HCT116 (cell line): ENCODE data around the gene IFT52. TPM values are rescaled to one million over a fixed set of nuclear protein-coding genes. Genes with fewer than 3 reads are reported as not detected.

Experiments
- ATAC-seq: fragments of 200-7000 bp; cut with Tn5 transposase; 2 replicates; pipeline ENCODE4 v1.9.1; 2020; ENCODE audit warnings: mild to moderate bottlenecking, moderate library complexity
- BruUV-seq: library from RNA; stranded (reverse); fragments of 400-500 nt; replicated peaks from 2 replicates; lab custom pipeline; 2021; lab: Mats Ljungman, UMichigan
- CTCF ChIA-PET: fragments of 300-600 bp; sonication (Branson Sonifier 250); formaldehyde crosslinking; loops from one replicate; lab custom pipeline; 2021; ENCODE audit warnings: antibody characterized with exemption; lab: Charles Lee
- POLR2A ChIA-PET: fragments of 300-600, 350-600 bp; sonication (Branson Sonifier 250); formaldehyde crosslinking; loops from one replicate; lab custom pipeline; 2021; ENCODE audit warnings: antibody characterized with exemption; lab: Charles Lee
- RAD21 ChIA-PET, 2 experiments: fragments of 300-600 bp; sonication (Branson Sonifier 250); formaldehyde crosslinking; loops; one replicate each; lab custom pipeline; 2023; ENCODE audit warnings: low total read pairs in 2 of 2; ENCODE audit not compliant: uncharacterized antibody in 2 of 2, unreplicated experiment in 2 of 2, low non-redundant PET in 1 of 2; lab: Charles Lee
- DNase-seq: peaks from one replicate; pipeline ENCODE4 v3.0.0-alpha.2; 2010; ENCODE audit warnings: low read depth, low spot score
- H2AFZ ChIP-seq: fragments of 200-600 bp; shearing (Covaris generic), sonication (generic); 2 replicates; pipeline ENCODE4 v1.6.1; 2017; ENCODE audit warnings: low read depth, mixed run types, mixed read lengths, antibody characterized with exemption, low read length; ENCODE audit not compliant: poor library complexity, severe bottlenecking
- H3K27ac ChIP-seq: 2 replicates; pipeline ENCODE4 v1.5.1; 2012; ENCODE audit warnings: low read depth, low read length
- H3K27me3 ChIP-seq: fragments of 200-600 bp; sonication (generic); 2 replicates; pipeline ENCODE4 v1.6.1; 2016; ENCODE audit warnings: mixed run types, low read length, mixed read lengths; ENCODE audit not compliant: insufficient read depth
- H3K36me3 ChIP-seq, 2 experiments: fragments of 200-500 bp in 1 of 2; fragments of 200-600 bp in 1 of 2; sonication (Bioruptor generic) in 1 of 2; sonication (generic) in 1 of 2; 2 replicates each; pipeline versions ENCODE4 v1.5.1 to v1.6.1; 2014 to 2016; ENCODE audit warnings: low read length in 2 of 2, inconsistent platforms in 1 of 2, mixed read lengths in 1 of 2, mixed run types in 1 of 2; ENCODE audit not compliant: insufficient read depth in 2 of 2, control insufficient read depth in 1 of 2
- H3K4me1 ChIP-seq, 2 experiments: fragments of 200-600 bp in 1 of 2; sonication (generic) in 1 of 2; 2 replicates each; pipeline versions ENCODE4 v1.5.1 to v1.6.1; 2012 to 2017; ENCODE audit warnings: low read length in 2 of 2, inconsistent platforms in 1 of 2, mild to moderate bottlenecking in 1 of 2, mixed read lengths in 1 of 2, mixed run types in 1 of 2, moderate library complexity in 1 of 2; ENCODE audit not compliant: insufficient read depth in 2 of 2, control insufficient read depth in 1 of 2
- H3K4me2 ChIP-seq: fragments of 200-600 bp; sonication (generic); 2 replicates; pipeline ENCODE4 v1.6.1; 2017; ENCODE audit warnings: mixed run types, low read length, mixed read lengths
- H3K4me3 ChIP-seq, 2 experiments: fragments of 200-600 bp in 1 of 2; sonication (generic) in 1 of 2; replicated peaks in 1 of 2; 2 replicates each; pipeline ENCODE4 v1.5.1; 2011 to 2016; ENCODE audit warnings: low read length in 2 of 2, control low read depth in 1 of 2, low read depth in 1 of 2, mild to moderate bottlenecking in 1 of 2, mixed read lengths in 1 of 2, mixed run types in 1 of 2
- H3K79me2 ChIP-seq: fragments of 200-600 bp; sonication (generic); 2 replicates; pipeline ENCODE4 v1.6.1; 2017; ENCODE audit warnings: mild to moderate bottlenecking, mixed run types, low read length, moderate library complexity, mixed read lengths; ENCODE audit not compliant: insufficient read depth
- H3K9ac ChIP-seq: fragments of 200-600 bp; sonication (generic); 2 replicates; pipeline ENCODE4 v1.6.1; 2016; ENCODE audit warnings: low read length, mixed read lengths
- H3K9me2 ChIP-seq: fragments of 200-600 bp; sonication (generic), shearing (Covaris generic); 2 replicates; pipeline ENCODE4 v1.6.1; 2017; ENCODE audit warnings: mixed run types, mild to moderate bottlenecking, moderate library complexity; ENCODE audit not compliant: insufficient read depth
- H3K9me3 ChIP-seq, 2 experiments: fragments of 200-500 bp in 1 of 2; fragments of 200-600 bp in 1 of 2; sonication (Bioruptor generic) in 1 of 2; sonication (generic) in 1 of 2; 2 replicates each; pipeline ENCODE4 v1.6.1; 2014 to 2017; ENCODE audit warnings: low read length in 2 of 2, mixed read lengths in 2 of 2, inconsistent platforms in 1 of 2, low read depth in 1 of 2, mild to moderate bottlenecking in 1 of 2, mixed run types in 1 of 2, moderate library complexity in 1 of 2; ENCODE audit not compliant: control insufficient read depth in 1 of 2, insufficient read depth in 1 of 2
- H4K20me1 ChIP-seq: fragments of 200-600 bp; sonication (generic), shearing (Covaris generic); 2 replicates; pipeline ENCODE4 v1.6.1; 2017; ENCODE audit warnings: mixed run types, mild to moderate bottlenecking, moderate library complexity; ENCODE audit not compliant: insufficient read depth
- ATF3 ChIP-seq: IDR thresholded peaks from 2 replicates; pipeline ENCODE4 v1.6.1; 2012
- CTCF ChIP-seq, 3 experiments: fragments of 200-600 bp in 1 of 3; sonication (generic) in 1 of 3; IDR thresholded peaks in 2 of 3; conservative IDR thresholded peaks in 1 of 3; 2 replicates each; pipeline ENCODE4 v1.5.1; 2012 to 2017; ENCODE audit warnings: low read depth in 2 of 3, low read length in 2 of 3, antibody characterized with exemption in 1 of 3, borderline replicate concordance in 1 of 3, control low read depth in 1 of 3, mild to moderate bottlenecking in 1 of 3, mixed read lengths in 1 of 3, mixed run types in 1 of 3, moderate library complexity in 1 of 3; ENCODE audit not compliant: insufficient read depth in 1 of 3
- ELF1 ChIP-seq: IDR thresholded peaks from 2 replicates; pipeline ENCODE4 v1.6.1; 2012; ENCODE audit warnings: low read depth, borderline replicate concordance
- EZH2phosphoT487 ChIP-seq: fragments of 200-600 bp; IDR thresholded peaks from 2 replicates; pipeline ENCODE4 v1.6.1; 2018; ENCODE audit warnings: antibody characterized with exemption, borderline replicate concordance
- FOSL1 ChIP-seq: IDR thresholded peaks from 2 replicates; pipeline ENCODE4 v1.6.1; 2012; ENCODE audit warnings: low read depth
- POLR2AphosphoS5 ChIP-seq: IDR thresholded peaks from 2 replicates; pipeline ENCODE4 v1.6.1; 2011; ENCODE audit warnings: mild to moderate bottlenecking, low read depth, low read length, moderate library complexity
- RAD21 ChIP-seq: IDR thresholded peaks from 2 replicates; pipeline ENCODE4 v1.6.1; 2012; ENCODE audit warnings: low read depth, mild to moderate bottlenecking
- intact Hi-C: fragments of 100-400 bp; cut with micrococcal nuclease; formaldehyde crosslinking; loops from 2 replicates; pipeline ENCODE4 v1.10.0; 2022
- total RNA-seq: library from RNA; stranded (reverse); gene quantifications from one replicate; pipeline ENCODE4 v1.2.1, GENCODE V29; 2021; ENCODE audit not compliant: unreplicated experiment
- TF ChIP-seq, protein P1 (sequence below): IDR thresholded peaks from 2 replicates; pipeline ENCODE4 v1.6.1; 2011; ENCODE audit warnings: mild to moderate bottlenecking, low read length, moderate library complexity; ENCODE audit not compliant: insufficient replicate concordance; ENCODE audit errors: extremely low read depth
- TF ChIP-seq, protein P2 (sequence below): IDR thresholded peaks from 2 replicates; pipeline ENCODE4 v1.6.1; 2012; ENCODE audit warnings: low read depth
- TF ChIP-seq, protein P3 (sequence below): IDR thresholded peaks from 2 replicates; pipeline ENCODE4 v1.6.1; 2012

Gene IFT52
- total RNA-seq, 1 experiment from 2014 or later = 29.0 TPM

GRCh38 chr20:43560974-43561373, 29.8 kb upstream of the IFT52 start (continued):
- TF ChIP-seq, protein P1, sequence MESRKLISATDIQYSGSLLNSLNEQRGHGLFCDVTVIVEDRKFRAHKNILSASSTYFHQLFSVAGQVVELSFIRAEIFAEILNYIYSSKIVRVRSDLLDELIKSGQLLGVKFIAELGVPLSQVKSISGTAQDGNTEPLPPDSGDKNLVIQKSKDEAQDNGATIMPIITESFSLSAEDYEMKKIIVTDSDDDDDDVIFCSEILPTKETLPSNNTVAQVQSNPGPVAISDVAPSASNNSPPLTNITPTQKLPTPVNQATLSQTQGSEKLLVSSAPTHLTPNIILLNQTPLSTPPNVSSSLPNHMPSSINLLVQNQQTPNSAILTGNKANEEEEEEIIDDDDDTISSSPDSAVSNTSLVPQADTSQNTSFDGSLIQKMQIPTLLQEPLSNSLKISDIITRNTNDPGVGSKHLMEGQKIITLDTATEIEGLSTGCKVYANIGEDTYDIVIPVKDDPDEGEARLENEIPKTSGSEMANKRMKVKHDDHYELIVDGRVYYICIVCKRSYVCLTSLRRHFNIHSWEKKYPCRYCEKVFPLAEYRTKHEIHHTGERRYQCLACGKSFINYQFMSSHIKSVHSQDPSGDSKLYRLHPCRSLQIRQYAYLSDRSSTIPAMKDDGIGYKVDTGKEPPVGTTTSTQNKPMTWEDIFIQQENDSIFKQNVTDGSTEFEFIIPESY = no peak
- no peak for TF ChIP-seq ATF3
- TF ChIP-seq, protein P2, sequence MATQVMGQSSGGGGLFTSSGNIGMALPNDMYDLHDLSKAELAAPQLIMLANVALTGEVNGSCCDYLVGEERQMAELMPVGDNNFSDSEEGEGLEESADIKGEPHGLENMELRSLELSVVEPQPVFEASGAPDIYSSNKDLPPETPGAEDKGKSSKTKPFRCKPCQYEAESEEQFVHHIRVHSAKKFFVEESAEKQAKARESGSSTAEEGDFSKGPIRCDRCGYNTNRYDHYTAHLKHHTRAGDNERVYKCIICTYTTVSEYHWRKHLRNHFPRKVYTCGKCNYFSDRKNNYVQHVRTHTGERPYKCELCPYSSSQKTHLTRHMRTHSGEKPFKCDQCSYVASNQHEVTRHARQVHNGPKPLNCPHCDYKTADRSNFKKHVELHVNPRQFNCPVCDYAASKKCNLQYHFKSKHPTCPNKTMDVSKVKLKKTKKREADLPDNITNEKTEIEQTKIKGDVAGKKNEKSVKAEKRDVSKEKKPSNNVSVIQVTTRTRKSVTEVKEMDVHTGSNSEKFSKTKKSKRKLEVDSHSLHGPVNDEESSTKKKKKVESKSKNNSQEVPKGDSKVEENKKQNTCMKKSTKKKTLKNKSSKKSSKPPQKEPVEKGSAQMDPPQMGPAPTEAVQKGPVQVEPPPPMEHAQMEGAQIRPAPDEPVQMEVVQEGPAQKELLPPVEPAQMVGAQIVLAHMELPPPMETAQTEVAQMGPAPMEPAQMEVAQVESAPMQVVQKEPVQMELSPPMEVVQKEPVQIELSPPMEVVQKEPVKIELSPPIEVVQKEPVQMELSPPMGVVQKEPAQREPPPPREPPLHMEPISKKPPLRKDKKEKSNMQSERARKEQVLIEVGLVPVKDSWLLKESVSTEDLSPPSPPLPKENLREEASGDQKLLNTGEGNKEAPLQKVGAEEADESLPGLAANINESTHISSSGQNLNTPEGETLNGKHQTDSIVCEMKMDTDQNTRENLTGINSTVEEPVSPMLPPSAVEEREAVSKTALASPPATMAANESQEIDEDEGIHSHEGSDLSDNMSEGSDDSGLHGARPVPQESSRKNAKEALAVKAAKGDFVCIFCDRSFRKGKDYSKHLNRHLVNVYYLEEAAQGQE = no peak

DNA sequence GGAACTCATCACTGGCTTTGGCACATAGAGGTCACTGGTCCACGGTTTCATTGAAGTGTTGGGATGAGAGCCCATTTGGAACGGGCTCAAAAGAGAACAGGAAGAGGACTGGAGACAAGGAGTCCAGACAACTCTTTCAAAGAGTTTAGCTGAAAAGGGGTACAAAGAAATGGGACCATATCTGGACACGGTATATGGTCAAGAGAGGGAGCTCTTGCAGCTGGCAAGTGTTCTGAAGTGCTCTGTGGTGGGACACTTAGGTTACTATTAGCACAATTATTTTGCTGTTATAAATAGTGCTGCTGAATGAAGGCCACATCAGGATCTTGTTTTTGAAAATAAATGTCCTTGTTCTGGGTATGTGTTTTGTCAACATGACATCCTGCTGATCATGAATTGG, 27.3 kb upstream of the IFT52 start:
- intact Hi-C loops = no loop called here
- ChIA-PET CTCF (no interaction called here), POLR2A (no interaction called here)

More for the DNA sequence above, 27.3 kb upstream of the IFT52 start:
- Histone ChIP-seq H3K9me3 (no peaks in the 10 kb centered on the region), H3K36me3 (no peaks in the 10 kb centered on the region), H3K9me2 (no peaks in the 10 kb centered on the region), H3K4me1 (peaks cover 7 to 11% of the 10 kb centered on the region in 2 experiments; a peak in 3 of 4 replicates), H3K4me2 (no peak overlapping the region), H2AFZ (no peak overlapping the region), H3K79me2 (no peaks in the 10 kb centered on the region), H3K9ac (no peak overlapping the region), H3K27me3 (no peaks in the 10 kb centered on the region), H3K4me3 (no peak overlapping the region), H3K27ac (no peak overlapping the region), H4K20me1 (no peaks in the 10 kb centered on the region)
- TF ChIP-seq RAD21 (peak; percentile 49), EZH2phosphoT487 (no peak), FOSL1 (no peak), POLR2AphosphoS5 (no peak), ELF1 (no peak), CTCF (IDR thresholded peaks at IDR 0.05 in 2 of 3, conservative IDR thresholded peaks at IDR 0.05 in 1 of 3; ENCODE audit: borderline replicate concordance in 1 of 3, insufficient read depth in 1 of 3, low read depth in 2 of 3, low read length in 2 of 3) (peak; percentile 14 to 19 (median 18); a peak in 2 of 6 replicates)
- TF ChIP-seq, protein P3, sequence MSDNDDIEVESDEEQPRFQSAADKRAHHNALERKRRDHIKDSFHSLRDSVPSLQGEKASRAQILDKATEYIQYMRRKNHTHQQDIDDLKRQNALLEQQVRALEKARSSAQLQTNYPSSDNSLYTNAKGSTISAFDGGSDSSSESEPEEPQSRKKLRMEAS = no peak
- TF ChIP-seq, protein P2 = no peak
- no TSS peak for BruUV-seq
- ATAC-seq (0 out of 2 replicates have a peak, but pooled peaks have one; percentile 46), DNase-seq (no peak)
- RAD21 ChIA-PET = interaction anchor here in 1 of 2 experiments (0.7 kb wide), 1 partner anchor 22 kb away, joined by 4 read pairs; no protein-coding TSS in a partner anchor
